Liver (tissue), 3 donors: Measurements from ENCODE around the gene FOXA3.

Experiments
- ATF3 ChIP-seq: IDR thresholded peaks from 2 replicates; pipeline ENCODE4 v1.6.1; 2016; ENCODE audit warnings: antibody characterized with exemption
- CTCF ChIP-seq: fragments of 150-350 bp; IDR thresholded peaks from 2 replicates; pipeline ENCODE4 v1.5.1; 2017; ENCODE audit warnings: improper control_type of control experiment, low read depth, low read length; ENCODE audit not compliant: missing input control
- FOXA2 ChIP-seq: IDR thresholded peaks from 2 replicates; pipeline ENCODE4 v1.6.1; 2016; ENCODE audit warnings: antibody characterized with exemption
- GABPA ChIP-seq, 2 donors: IDR thresholded peaks in 1 of 2; conservative IDR thresholded peaks in 1 of 2; 2 replicates each; pipeline ENCODE4 v1.6.1; 2016; ENCODE audit warnings: antibody characterized with exemption in 2 of 2, mild to moderate bottlenecking in 1 of 2, moderate library complexity in 1 of 2
- HNF4G ChIP-seq: IDR thresholded peaks from 2 replicates; pipeline ENCODE4 v1.6.1; 2016; ENCODE audit warnings: antibody characterized with exemption
- JUND ChIP-seq, 2 donors: IDR thresholded peaks; 2 replicates each; pipeline ENCODE4 v1.6.1; 2016; ENCODE audit warnings: antibody characterized with exemption in 2 of 2
- MAX ChIP-seq: IDR thresholded peaks from 2 replicates; pipeline ENCODE4 v1.6.1; 2016; ENCODE audit warnings: antibody characterized with exemption
- NR2F2 ChIP-seq: IDR thresholded peaks from 2 replicates; pipeline ENCODE4 v1.6.1; 2016; ENCODE audit warnings: antibody characterized with exemption
- RAD21 ChIP-seq, 2 donors: IDR thresholded peaks; 2 replicates each; pipeline ENCODE4 v1.6.1; 2016; ENCODE audit warnings: antibody characterized with exemption in 2 of 2, mild to moderate bottlenecking in 2 of 2
- REST ChIP-seq: IDR thresholded peaks from 2 replicates; pipeline ENCODE4 v1.6.1; 2016; ENCODE audit warnings: antibody characterized with exemption, mild to moderate bottlenecking
- RXRA ChIP-seq, 2 donors: IDR thresholded peaks; 2 replicates each; pipeline ENCODE4 v1.6.1; 2017 to 2018; ENCODE audit warnings: antibody characterized with exemption in 2 of 2, mild to moderate bottlenecking in 1 of 2
- SP1 ChIP-seq: IDR thresholded peaks from 2 replicates; pipeline ENCODE4 v1.6.1; 2018; ENCODE audit warnings: antibody characterized with exemption, mild to moderate bottlenecking
- YY1 ChIP-seq: IDR thresholded peaks from 2 replicates; pipeline ENCODE4 v1.6.1; 2016; ENCODE audit warnings: antibody characterized with exemption, mild to moderate bottlenecking
- ZBTB33 ChIP-seq: IDR thresholded peaks from 2 replicates; pipeline ENCODE4 v1.6.1; 2016; ENCODE audit warnings: antibody characterized with exemption
- donor health status: healthy.
- donor health status: healthy.

- TF ChIP-seq REST (peak; percentile 26), CTCF (no peak), ATF3 (no peak), RAD21 (IDR thresholded peaks at IDR 0.05) (peak in 1 of 2 donors; percentile 35), MAX (no peak), SP1 (peak; percentile 26), JUND (IDR thresholded peaks at IDR 0.05) (no peak), GABPA (IDR thresholded peaks at IDR 0.05 in 1 of 2, conservative IDR thresholded peaks at IDR 0.05 in 1 of 2) (no peak), ZBTB33 (no peak), HNF4G (no peak), FOXA2 (no peak), RXRA (IDR thresholded peaks at IDR 0.05) (no peak), YY1 (peak; percentile 51), NR2F2 (no peak)
Observed at GRCh38 chr19:45876411-45877197, 12.5 kb downstream of the FOXA3 start.
